NCI-H187 treated with DMSO at 0.1 percent for 48 hours (cell line): ENCODE results near the gene PRKCE.

Experiments
- DNase-seq: peaks from one replicate; lab custom pipeline; 2025; lab: John Stamatoyannopoulos, UW

Gene PRKCE

DNA sequence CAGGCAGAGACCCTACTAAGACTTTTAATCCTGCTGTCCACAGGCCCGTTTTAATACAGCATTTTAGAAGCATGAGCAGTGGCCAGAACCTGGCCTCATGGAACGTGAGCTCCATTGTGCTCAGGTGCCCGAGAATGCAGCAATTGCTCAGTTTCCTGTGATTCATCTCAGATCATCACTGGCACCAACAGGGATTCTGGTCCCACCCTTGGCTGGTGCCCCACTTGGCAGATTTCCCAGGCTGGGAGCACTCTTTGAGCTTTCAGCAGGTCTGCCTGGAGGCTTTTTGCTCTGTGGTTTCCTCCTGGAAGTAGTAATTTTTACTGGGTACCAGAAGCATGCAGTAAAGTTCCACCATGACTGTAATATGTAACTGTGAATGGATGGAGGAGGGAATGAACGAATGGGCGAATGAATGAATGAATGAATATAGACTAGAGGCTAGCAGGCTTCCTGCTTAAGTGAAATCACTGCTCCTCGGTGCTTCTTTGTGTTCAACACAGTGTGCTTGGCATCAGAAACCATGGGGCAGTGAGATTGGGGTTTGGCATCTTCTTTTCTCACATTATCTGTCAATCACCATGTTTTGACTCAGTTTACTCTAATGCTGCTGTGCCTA lies 312.9 kb downstream of the PRKCE start:
- DNase-seq, result no peak

- no peak for DNase-seq
These were observed 313.4 kb downstream of the PRKCE start for GRCh38 chr2:45964906-45965305.

- no peak for DNase-seq
These were observed 314.5 kb downstream of the PRKCE start for GRCh38 chr2:45965871-45966498.

DNA sequence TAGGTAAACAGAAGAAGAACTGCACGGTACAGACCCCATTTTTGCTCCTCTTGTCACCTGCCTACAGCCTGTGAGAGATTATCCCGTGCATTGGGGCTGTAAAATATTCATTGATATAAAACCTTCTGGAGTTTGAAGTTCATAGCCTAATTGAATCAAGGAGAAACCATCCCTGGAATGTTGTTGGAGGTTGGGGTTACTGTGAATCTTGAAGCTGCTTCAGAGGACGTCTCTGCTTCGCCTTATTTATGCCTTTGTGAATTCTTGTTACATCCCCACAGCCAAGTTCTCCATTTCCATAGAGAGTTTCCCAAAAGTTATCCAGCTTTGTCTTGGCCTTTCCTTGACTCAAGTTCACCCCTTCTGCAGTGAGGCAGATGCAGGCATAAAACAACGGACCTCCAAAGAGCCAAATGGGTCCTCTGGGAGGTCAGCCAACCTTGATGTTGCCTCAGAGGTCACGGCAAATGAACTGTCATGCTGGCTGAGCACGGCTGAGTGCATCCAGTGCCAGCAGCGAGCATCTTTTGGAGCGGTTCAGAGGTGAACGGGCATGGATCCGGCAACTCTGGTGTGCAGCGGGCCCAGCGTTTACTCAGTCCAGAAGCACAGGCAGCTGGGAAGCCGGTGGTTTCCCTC lies 317.6 kb downstream of the PRKCE start:
- DNase-seq, result no peak

- no peak for DNase-seq
These were observed 322.0 kb downstream of the PRKCE start for GRCh38 chr2:45973426-45973825.

DNA sequence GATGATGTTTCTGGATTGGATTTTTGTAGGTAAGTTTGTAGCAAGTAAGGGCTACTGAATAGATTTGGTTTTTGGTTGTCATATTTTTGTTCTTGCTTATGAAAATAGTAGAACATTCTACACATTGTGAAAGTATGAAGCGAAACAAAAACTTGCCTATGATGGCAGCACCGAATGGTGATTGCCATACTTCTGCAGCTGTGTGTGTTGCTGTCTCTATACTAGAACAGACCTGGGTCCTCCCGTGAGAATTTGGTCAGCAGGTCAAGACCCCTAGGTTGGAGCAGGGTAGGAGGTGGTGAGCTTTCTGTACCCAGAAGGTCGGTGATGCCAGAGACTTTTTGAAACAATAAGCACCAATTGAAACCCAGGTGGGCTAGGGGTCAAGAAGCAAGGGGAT lies 322.6 kb downstream of the PRKCE start:
- no peak for DNase-seq

GRCh38 chr2:45974762-45975408 lies 323.4 kb downstream of the PRKCE start:
- DNase-seq, result no peak

GRCh38 chr2:45975752-45976517 lies 324.5 kb downstream of the PRKCE start:
- no peak for DNase-seq

DNA sequence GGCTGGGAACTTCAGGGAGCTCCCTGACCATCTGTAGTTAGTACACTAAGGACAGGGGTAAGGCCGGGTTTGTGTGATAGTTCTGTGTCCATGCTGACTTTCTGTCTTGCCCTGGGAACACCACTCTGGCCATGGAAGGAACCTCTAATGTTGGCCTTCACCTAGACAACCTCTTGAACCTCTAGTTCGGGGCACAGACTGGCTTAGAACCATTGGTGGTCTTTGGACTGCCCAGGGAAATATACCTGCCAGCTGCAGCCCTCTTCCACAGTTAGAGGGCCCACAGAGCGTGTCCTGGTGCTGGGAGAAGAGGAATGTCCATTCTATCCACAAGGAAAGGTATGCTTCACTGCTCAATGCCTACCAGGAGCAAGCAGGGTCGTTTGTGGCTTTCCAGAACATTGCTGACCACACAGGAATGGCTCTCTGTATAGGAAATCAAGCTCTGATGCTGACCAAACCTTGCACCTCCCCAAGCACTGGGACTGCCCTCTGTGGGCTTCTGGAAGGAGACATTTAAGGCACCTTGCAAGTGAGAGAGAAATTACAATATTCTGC lies 326.9 kb downstream of the PRKCE start:
- DNase-seq, result no peak

DNA sequence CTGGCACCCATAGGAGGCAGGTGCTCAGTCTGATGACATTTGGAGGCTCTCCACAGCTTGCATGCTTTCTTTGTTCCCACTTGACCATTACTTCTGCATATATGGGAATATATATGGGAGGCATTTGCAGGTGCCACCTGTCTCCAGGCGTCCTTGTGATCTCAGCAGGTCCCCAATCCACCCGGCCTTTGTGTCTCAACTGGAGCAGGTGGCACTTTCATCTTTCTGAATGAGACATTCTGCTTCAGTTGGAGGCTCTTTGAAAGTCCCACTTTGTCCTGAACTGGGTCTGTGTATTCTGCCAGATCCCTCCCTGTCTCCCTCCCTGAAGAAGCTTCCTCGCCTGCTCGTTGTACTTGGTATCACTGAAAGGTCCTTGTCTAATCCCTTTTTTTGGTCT lies 327.6 kb downstream of the PRKCE start:
- DNase-seq, result peak; percentile 86

DNA sequence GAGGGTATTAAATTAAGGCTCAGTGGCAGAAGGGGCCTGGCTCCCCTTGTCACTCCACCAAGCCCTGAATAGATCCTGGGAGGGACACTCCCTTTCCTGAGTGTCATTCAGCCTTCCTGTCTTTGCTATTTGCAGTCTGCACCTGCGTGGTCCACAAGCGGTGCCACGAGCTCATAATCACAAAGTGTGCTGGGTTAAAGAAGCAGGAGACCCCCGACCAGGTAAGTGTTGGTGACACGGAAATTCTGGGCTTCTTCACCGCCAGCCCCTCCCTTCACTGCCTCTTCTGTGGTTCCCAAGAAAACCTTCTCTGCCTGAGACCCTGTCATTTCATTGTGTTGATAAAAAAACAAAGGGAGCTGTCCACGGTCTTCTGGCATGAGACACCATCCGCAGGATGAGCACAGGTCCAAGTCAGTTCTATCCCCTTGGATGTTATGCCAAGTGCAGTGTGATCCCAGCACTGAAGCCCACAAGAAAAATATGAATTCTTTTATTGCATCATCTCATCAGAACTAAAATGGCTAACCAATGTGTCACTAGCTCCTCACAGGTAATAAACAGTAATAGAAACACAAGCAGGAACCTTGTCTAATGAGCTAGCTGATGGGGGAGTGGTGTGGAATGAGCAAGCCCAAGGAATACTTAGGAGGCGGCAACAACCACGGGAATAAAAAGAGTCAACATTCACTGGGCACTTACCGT lies 328.8 kb downstream of the PRKCE start:
- peak; percentile 25 for DNase-seq

DNA sequence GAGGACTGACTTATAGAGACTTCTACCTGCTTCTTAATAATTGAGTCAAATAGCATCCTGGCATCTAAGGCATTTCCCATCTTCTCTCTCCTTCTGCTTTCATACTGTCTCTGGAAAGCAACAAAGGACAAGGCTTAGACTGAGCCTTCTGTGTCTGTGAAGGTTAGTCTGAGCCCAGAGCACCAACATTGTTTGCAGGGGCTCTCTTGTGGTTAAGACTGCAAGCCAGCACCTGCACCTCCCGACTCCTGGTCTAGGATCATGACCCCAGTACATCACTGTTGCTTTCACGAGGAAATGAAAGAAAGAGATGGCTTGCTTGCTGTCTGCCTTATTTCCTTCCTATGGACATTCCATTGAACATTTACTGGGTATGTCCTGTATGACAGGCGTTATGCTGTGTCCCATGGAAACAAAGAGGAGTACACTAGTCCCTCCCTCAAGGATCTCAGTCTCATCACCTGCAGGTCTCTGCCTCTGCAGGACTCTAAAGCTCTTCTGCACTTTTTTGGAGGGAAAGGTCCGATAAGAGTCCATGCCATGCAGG lies 330.0 kb downstream of the PRKCE start:
- DNase-seq, result no peak

DNA sequence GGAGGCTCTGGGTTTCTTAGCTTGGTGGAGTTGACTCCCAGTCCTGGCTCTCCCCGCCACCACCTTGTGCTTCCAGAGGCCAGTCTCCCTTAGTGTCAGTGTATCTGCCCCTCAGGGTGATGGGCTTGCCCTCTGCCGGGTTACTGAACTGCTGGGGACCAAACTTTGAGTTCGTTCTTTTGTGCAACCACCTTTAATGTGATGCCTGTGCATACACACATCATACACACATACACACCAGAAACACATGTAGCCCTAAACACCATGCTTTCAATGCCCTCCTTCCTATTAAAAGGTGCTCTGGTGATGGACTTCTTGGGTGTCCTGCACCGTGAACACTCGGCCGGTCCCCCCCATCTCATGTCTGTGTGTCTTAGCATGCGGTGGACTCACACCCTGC lies 330.6 kb downstream of the PRKCE start:
- DNase-seq, result no peak

GRCh38 chr2:45983213-45983612 lies 331.7 kb downstream of the PRKCE start:
- no peak for DNase-seq

DNA sequence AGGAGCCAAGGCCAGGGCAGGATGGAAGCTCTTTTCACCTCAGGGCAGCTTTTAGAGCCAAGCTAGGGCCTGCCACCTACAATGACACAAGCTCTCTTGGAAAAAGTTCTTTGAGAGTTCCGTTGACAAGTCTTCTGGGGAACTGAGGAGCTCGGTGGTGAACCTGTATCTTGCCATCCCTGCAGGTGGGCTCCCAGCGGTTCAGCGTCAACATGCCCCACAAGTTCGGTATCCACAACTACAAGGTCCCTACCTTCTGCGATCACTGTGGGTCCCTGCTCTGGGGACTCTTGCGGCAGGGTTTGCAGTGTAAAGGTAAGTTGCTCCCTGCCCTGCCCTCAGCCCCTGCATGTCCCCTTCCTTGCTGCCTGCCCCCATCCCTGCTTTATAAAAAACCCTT lies 332.9 kb downstream of the PRKCE start:
- no peak for DNase-seq

GRCh38 chr2:45984896-45985473 lies 333.5 kb downstream of the PRKCE start:
- no peak for DNase-seq

- no peak for DNase-seq
These were observed 335.0 kb downstream of the PRKCE start for GRCh38 chr2:45986509-45986908.

DNA sequence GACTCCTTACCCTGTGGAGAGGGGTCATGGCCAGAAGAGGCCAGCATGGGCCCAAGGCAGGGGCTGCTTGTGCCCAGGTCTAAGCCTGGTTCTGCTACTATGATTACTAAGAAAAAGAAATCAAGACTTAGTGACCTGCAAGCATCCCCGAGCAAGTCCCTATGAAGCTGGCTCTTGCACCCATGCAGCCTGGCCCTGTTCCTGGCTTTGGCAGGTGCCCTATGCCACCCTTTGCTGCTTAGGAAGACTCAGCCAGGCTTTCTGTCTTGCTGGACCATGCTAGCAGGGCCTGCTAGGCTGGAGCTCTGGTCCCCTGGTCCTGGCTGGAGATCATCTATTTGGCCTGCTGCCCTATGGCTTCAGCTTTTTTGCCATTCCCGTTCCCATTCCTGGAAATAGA lies 336.4 kb downstream of the PRKCE start:
- no peak for DNase-seq

DNA sequence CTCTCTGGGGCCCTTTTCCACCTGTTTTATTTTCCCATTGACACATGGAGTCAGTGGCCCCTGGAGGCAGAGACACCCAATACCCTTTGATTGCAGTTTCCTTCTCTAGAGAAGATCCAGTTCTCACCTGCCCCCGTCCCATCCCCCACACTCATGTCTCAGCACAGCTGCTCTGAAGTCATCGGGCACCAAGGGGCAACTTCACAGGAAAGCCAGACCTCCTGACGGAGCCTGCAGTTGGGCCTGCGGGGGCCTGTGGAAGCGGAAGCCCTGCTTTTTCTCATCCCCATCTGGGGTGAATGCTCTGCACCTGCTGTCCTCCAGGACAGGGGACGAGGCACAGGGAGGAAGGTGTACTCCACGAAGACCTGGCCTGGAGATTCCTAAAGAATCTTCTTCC lies 337.4 kb downstream of the PRKCE start:
- DNase-seq, result no peak

DNA sequence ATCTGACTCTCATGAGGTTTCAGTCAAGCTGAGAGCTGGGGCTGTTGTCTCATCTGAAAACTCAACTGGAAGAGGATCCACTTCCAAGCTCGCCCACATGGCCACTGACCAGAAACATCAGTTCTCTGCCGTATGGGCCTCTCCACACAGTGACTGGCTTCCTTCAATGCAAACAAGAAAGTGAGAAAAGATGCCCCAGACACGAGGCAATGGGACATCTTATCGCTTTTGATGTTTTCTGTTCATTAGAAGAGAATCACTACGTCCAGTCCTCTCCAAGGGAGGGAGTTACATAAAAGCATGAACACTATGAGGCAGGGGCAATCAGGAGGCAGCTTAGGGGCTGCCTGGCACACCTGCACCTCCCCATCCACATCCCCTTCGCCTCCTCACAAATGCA lies 338.7 kb downstream of the PRKCE start:
- no peak for DNase-seq
